SHP77 treated with DMSO at 0.1 percent for 48 hours (cell line): ENCODE measurements around the gene PICALM.
A peak's percentile ranks its signal among the peaks of the same experiment; 100 is the strongest.
"Not testable (repeated sequence)": the region's sequence is repeated elsewhere in the genome, so short reads cannot be mapped to it uniquely, and the experiment has no call there.

Source experiments
- DNase-seq: peaks from one replicate; lab custom pipeline; 2025; lab: John Stamatoyannopoulos, UW

The PICALM gene

DNA sequence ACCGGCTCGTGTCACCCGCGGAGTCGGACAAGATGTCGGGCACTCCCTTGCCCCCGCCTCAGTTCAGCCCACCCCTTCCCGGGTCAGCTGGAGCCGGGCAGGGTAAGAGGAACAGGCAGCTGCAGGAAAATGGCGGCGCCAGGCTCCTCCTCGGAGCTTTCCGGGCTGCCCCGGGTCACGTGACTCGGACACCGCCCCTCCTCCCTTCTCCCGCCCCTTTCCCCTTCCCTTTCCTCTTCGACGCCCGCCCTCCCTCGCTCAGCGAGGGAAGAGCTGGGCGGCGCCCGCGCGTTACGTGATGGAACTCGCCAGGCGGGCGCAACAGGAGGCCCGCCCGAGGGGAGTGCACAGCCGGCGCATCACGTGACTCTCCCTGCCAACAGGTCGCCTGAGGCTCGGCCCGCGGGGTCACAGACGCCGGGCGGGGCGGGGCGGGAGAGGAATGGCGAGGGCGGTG is at the start of gene PICALM:
Gene PICALM, minus strand, starts transcription at position 134 of the 457 bp plus-strand sequence. CDS start 304 bp downstream, outside the sequence.
- DNase-seq: peak; percentile 97

GRCh38 chr11:86118253-86118652 is 49.4 kb upstream of the PICALM start:
- DNase-seq: no peak

DNA sequence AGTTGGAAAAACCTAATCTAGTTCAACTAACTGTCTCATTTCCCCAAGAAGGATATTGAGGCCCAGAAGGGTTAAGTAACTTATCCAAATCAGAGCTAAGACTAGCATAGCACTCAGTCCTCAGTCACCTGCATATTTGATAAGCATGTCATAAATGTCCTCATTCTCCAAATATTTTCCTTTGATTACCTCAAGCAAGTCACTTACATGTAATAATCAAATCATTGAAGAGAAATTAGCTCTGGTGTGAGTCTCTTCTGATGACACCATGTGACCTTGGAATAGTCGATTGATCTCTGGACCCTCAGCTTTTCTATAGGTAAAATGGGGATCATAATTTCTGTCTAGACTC is 48.8 kb upstream of the PICALM start:
- DNase-seq: no peak

DNA sequence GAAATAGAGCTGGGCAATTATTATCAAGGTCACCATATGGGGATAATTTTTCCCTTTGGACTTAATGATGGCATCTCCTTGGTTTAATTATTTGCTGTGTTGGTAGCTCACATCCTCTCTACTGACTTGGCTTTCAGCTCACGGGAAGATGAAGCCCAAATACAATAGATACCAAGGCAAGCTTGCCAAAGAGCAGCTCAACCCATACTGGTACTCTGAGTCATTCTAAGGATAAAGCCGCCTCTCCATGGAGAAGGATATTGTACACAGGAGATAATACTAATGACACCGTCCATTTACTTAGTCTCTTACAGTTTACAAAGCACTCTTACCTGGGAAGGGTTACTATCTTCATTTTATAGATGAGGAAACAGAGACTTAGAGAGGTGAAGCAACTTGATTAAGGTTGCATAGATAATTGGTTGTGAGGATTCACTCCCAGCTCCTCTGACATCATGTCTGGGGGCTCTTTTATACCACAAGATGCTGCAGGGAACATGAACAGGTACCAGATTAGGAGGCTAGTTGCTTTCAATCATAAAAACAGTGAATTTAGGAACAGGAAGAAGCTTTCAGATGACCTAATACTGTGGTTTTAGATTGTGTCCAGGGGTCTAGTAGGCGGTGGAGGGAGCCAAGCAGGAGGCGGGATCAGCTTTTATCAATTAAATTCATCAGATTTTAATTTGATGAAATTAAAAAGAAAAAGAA is 48.3 kb upstream of the PICALM start:
- no peak for DNase-seq

GRCh38 chr11:86116386-86116726 is 47.5 kb upstream of the PICALM start:
- no peak for DNase-seq

- no peak for DNase-seq
These were observed 46.9 kb upstream of the PICALM start for GRCh38 chr11:86115542-86116385.

GRCh38 chr11:86108890-86109638 is 40.2 kb upstream of the PICALM start:
- DNase-seq: no peak

DNA sequence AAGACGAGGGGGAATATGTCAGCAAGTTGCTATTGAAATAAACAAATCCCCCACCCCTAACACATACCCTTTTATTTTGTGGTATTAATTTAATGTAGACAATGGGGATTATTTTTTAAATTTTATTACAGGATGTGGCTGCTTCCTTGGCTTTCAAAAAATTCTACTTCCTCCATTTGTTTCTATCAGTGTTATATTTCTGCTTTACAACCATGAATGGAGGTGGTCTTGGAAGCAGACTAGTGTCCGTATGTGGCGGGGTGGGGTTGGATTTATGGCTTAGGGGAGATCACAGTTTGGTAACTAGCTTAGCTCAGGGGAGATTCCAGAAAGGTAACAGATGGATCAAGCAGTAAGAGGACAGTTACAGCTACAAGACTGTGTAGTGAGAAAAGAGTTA is 39.3 kb upstream of the PICALM start:
- no peak for DNase-seq

DNA sequence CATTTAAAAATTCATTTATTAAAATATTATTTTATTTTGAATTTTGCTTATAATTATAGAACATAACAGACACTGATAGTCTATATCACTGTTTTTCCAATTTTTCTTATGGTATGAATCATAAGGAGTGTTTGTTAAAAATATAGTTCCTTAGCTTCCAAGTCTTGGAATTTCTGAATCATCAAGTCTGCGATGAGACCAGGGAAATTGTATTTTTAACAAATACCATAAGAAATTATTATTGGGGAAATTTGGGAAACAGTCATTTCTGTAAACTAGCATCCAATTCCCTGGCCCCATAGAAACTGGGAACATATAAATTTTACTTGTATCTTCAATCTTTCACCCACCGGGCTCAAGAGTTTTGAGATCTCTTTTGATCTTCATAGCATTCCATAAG is 38.0 kb upstream of the PICALM start:
- DNase-seq: no peak

DNA sequence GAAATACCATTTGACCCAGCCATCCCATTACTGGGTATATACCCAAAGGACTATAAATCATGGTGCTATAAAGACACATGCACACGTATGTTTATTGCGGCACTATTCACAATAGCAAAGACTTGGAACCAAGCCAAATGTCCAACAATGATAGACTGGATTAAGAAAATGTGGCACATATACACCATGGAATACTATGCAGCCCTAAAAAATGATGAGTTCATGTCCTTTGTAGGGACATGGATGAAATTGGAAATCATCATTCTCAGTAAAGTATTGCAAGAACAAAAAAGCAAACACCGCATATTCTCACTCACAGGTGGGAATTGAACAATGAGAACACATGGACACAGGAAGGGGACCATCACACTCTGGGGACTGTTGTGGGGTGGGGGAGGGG is 37.1 kb upstream of the PICALM start:
- not testable (repeated sequence) for DNase-seq

- DNase-seq: not testable (repeated sequence)
These were observed 36.7 kb upstream of the PICALM start for GRCh38 chr11:86105601-86106000.

DNA sequence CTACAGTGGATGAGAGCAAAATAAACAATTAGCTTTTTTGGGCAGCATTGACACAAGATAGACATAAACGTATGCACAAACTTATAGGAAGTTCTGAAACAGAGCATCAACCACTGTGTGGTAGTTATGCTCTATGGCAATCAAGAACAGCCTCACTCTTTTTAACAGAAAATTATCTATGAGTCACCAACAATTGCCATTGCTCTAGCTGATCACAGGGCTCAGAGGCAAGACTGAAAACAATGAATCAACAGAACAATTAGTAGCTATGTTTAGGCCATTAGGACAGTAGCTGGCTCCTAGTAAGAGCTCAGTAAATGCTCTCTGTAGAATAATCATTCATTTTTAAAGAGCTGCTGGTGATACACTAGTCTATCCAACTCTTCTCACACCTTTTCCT is 34.9 kb upstream of the PICALM start:
- no peak for DNase-seq

- no peak for DNase-seq
These were observed 33.1 kb upstream of the PICALM start for GRCh38 chr11:86101941-86102407.

- no peak for DNase-seq
These were observed 32.6 kb upstream of the PICALM start for GRCh38 chr11:86101493-86101892.

- DNase-seq: no peak
These were observed 31.0 kb upstream of the PICALM start for GRCh38 chr11:86099874-86100273.

- no peak for DNase-seq
These were observed 29.1 kb upstream of the PICALM start for GRCh38 chr11:86097980-86098379.

DNA sequence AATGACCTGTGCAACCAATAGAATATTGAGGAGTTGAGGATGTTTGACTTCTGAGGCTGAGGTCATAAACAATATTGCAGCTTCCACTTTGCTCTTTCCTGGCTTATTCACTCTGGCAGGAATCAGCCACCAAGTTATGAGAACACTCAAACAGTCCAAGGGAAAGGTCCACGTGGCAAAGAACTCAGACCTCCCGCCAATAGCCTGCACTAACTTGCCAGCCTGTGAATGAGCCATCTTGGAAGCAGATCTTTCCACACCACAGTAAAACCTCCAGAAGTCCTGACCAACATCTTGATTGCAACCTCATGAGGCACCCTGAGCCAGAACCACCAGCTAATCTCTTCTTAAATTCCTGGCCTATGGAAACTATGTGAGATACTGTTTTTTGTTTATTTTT is 22.7 kb upstream of the PICALM start:
- no peak for DNase-seq

DNA sequence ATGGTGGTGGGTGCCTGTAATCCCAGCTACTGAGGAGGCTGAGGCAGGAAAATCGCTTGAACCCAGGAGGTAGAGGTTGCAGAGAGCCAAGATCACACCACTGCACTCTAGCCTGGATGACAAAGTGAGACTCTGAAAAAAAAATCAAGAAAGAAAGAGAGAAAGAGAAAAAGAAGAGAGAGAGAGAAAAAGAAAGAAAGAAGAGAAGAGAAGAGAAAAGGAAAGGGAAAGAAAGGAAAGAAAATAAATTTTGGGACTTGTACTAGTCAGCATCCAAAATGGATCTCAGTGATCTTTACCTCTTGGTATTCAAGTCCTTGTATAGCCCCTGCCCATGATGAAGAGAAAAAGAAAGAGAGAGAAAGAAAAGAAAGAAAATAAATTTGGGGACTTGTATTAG is 22.2 kb upstream of the PICALM start:
- DNase-seq: no peak

DNA sequence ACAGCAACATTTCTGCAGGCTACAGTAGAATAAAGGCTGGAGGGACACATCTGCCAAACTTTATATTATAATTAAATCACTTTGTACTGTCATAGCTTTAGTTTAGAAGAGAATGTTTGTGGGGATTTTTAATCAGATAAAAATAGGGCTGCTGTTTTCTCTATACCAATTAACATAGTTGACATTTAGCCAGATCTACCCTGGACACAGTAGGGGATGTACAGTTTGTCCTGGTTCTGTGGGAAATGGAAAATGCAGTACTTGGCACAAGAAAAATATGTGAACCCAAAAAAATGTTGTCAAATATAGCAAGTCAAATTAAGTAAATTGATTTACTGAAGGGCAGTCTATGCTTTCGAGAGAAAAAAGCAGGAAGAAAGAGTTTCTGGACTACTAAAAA is 20.8 kb upstream of the PICALM start:
- DNase-seq: no peak

DNA sequence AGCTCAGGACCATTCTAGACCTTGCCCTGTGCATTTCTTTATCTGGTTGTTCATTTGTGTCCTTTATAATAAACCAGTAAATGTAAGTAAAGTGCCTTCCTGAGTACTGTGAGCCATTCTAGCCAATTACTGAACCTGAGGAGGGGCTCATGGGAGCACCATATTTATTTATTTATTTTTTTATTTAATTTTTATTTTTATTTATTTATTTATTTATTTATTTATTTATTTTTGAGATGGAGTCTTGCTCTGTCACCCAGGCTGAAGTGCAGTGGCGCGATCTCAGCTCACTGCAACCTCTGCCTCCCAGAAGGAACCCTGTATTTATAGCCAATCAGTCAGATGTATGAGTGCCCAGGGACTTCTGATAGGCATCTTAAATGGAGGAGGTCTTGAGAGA is 18.8 kb upstream of the PICALM start:
- DNase-seq: not testable (repeated sequence)

DNA sequence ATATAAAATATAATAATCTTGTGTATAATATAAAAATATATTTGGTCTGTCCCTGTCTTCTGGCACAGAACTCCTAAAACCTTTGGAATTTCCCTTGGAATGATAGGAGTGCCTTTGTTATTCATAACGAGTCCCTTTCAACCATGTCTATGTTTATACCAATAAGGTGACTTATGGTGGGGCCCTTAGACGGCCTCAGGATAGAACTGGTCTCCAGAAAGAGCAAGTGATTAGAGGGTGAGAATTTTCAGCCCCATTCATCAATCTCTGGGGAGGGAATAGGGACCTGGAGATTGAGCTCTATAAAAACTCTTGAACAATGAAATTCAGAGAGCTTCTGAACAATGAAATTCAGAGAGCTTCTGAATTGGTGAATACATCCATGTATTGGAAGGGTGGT is 18.4 kb upstream of the PICALM start:
- DNase-seq: no peak

GRCh38 chr11:86081455-86081854 is 12.6 kb upstream of the PICALM start:
- DNase-seq: no peak

DNA sequence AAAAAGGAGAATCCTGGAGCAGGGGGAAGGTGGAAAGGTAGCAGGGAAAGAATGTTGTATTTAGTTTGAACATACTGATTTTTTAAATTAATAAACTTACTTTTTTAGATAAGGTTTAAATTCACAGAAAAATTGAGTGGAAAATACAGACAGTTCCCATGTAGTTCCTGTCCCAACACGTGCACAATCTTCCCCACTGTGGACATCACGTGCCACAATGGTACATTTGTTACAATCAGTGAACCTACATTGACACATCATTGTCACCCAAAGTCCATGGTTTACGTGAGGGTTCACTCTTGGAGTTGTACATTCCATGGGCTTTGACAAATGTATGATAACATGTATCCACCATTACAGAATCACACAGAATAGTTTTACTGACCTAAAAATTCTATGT is 10.5 kb upstream of the PICALM start:
- DNase-seq: no peak
